Fibroblast of lung (primary cell): ENCODE data around the gene LTBP2.

Experiments used
- CTCF ChIP-seq, 2 donors: IDR thresholded peaks in 1 of 2; conservative IDR thresholded peaks in 1 of 2; 1 replicate in 1 of 2; 2 replicates in 1 of 2; pipeline ENCODE4 v1.5.1; 2011 to 2012; ENCODE audit warnings: low read length in 2 of 2, control low read depth in 1 of 2, inconsistent platforms in 1 of 2, low read depth in 1 of 2, mild to moderate bottlenecking in 1 of 2
- EZH2 ChIP-seq: IDR thresholded peaks from 2 replicates; pipeline ENCODE4 v1.5.1; 2012; ENCODE audit warnings: low read length, control low read depth, mild to moderate bottlenecking; ENCODE audit errors: missing control alignments

- TF ChIP-seq CTCF (conservative IDR thresholded peaks at IDR 0.05 in 1 of 2, IDR thresholded peaks at IDR 0.05 in 1 of 2; ENCODE audit: low read depth in 1 of 2, low read length in 2 of 2) (no peak), EZH2 (no peak)
Measured at GRCh38 chr14:74604911-74605310, 7.1 kb downstream of the LTBP2 start.
